ENCODE data around the gene MET. TPM values are rescaled to one million over a fixed set of nuclear protein-coding genes. Genes with fewer than 3 reads are reported as not detected.
"Not testable (repeated sequence)": the region's sequence is repeated elsewhere in the genome, so short reads cannot be mapped to it uniquely, and the experiment has no call there.

The MET gene
- total RNA-seq, 1 experiment from 2014 or later = 133 TPM

GRCh38 chr7:116697761-116698160 lies 25.8 kb downstream of the MET start:
- no peak for DNase-seq (ENCODE audit: low read depth)

DNA sequence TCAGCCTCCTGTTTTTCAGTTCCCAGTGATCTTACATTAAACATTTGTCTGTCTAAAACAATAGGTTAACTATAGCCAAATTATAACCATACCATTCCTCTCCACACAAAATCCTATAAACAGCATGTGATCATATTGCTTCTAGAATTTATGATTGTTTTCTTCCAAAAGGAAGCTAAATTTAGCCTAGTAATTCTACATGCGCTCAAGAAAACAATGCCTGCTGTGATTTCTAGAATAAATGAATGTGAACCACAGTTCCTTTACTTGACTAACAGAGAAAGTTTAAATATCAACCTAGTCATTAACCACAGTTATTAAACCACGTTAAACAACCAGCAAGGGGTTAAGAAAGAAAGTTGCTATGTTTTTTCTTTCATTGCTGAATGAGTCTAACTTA lies 26.4 kb downstream of the MET start:
- DNase-seq (ENCODE audit: low read depth) = no peak

DNA sequence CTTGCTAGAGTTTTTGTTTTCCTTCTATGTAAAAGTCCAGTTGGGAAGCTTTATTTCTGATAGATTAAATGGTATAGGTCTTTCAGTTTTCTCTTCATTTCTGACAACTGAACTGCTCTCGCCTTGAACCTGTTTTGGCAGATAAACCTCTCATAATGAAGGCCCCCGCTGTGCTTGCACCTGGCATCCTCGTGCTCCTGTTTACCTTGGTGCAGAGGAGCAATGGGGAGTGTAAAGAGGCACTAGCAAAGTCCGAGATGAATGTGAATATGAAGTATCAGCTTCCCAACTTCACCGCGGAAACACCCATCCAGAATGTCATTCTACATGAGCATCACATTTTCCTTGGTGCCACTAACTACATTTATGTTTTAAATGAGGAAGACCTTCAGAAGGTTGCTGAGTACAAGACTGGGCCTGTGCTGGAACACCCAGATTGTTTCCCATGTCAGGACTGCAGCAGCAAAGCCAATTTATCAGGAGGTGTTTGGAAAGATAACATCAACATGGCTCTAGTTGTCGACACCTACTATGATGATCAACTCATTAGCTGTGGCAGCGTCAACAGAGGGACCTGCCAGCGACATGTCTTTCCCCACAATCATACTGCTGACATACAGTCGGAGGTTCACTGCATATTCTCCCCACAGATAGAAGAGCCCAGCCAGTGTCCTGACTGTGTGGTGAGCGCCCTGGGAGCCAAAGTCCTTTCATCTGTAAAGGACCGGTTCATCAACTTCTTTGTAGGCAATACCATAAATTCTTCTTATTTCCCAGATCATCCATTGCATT lies 27.1 kb downstream of the MET start:
- DNase-seq (ENCODE audit: low read depth) = no peak

- DNase-seq (ENCODE audit: low read depth) = no peak
These were observed 27.7 kb downstream of the MET start for GRCh38 chr7:116699722-116700120.

GRCh38 chr7:116702046-116702785 lies 30.2 kb downstream of the MET start:
- no peak for DNase-seq (ENCODE audit: low read depth)

DNA sequence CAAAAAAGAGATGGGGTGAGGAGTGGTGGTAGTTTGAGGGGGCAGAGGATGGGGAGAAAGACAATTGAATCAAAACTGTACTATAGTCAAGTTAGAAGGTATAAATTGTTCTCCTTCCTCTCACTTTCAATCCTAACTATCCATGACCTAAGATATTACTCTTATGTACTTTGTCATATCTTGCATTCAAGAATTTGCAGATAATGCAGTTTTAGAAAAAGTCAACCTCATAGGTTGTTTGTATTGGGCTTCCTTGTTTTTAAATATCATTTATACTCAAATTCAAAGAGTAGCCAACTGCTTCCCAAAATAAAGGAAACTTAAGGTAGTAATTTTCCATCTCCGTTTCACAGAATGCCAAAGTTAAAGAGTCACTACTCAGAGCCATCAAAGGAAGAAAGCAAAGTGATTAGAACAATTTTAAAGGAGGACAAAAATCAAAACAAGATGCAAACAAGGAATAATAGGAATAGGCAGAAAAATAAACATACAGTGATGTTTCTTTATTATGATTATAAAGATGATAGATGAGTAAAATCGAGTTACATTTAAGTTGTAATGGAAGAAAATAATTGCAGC lies 32.7 kb downstream of the MET start:
- DNase-seq (ENCODE audit: low read depth) = no peak

DNA sequence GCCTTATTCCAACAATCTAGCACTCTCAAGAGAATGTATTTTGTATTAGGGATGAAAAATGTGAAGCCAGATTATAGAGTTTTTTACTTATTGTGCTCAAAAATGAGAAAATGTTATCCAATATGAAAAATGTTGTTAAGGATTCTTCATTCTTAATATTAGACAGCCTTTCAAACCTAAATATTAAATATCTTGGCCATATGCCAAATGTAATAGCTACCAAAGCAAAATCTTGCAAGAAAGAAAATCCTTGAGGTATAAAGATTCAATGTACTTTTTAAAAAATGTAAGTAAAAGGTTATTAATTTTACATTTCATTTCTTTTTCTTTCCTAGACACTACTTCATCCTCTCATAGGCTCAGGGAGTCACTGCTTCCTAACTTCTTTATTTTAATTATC lies 33.4 kb downstream of the MET start:
- no peak for DNase-seq (ENCODE audit: low read depth)

- DNase-seq (ENCODE audit: low read depth) = peak; percentile 94
These were observed 34.7 kb downstream of the MET start for GRCh38 chr7:116706668-116707126.

GRCh38 chr7:116707289-116707688 lies 35.3 kb downstream of the MET start:
- no peak for DNase-seq (ENCODE audit: low read depth)

GRCh38 chr7:116708248-116708647 lies 36.3 kb downstream of the MET start:
- DNase-seq (ENCODE audit: low read depth) = no peak

GRCh38 chr7:116708861-116709260 lies 36.9 kb downstream of the MET start:
- no peak for DNase-seq (ENCODE audit: low read depth)

GRCh38 chr7:116709336-116709735 lies 37.3 kb downstream of the MET start:
- DNase-seq (ENCODE audit: low read depth) = no peak

GRCh38 chr7:116710764-116711452 lies 38.9 kb downstream of the MET start:
- no peak for DNase-seq (ENCODE audit: low read depth)

DNA sequence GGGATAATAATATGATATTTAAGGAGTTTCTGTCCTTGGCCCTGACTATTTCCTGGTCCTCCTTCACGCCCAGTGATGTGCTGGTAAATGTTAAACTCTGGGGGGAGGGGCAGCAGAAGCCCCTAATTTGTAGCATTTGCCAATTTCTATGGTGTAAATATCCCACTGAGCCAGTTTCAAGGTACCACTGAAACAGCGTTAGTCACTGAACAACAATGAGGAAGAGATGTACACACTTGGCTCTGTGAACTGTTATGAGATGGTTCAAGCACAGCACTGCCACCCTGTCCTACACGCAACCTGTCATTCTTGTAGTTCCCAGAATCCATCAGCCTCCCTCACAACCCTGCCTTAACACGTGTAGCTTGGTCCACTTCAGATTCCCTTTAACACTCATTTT lies 39.8 kb downstream of the MET start:
- DNase-seq (ENCODE audit: low read depth) = no peak

GRCh38 chr7:116713500-116713899 lies 41.5 kb downstream of the MET start:
- DNase-seq (ENCODE audit: low read depth) = no peak

DNA sequence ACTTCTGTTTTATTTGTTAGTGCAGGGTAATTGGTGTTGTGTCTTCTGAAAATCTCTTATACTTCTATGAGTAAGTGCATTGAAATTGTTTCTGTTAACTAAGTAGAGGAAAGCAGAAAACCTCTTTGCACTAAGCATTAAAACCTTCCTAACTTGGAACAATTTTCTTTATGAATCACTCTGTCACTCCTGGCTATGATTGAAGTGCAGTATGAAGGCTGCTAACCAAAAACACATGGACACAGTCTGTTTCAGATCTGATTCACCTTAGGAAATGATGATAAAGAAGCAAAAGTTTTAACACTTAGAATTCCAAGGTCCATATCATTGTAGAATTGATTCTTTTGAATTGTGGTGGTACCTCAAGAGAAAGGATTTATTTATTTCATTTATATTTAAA lies 41.9 kb downstream of the MET start:
- DNase-seq (ENCODE audit: low read depth) = peak; percentile 81

DNA sequence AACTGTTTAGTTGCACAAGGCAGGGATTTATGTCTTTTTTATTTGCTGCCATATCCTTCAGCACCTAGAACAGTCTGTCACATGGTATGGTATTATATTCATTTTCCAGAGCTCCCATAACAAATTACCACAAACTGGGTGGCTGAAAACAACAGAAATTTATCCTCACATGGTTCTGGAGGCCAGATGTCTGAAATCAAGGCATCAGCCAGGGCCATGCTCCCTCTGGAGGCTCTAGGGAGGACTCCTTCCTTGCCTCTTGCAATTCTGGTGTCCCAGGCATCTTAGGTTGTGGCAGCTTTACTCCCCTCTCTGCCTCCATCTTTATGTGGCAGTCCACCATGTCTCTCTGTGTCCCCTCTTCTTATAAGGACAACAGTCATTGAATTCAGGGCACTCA lies 43.1 kb downstream of the MET start:
- DNase-seq (ENCODE audit: low read depth) = peak; percentile 62

DNA sequence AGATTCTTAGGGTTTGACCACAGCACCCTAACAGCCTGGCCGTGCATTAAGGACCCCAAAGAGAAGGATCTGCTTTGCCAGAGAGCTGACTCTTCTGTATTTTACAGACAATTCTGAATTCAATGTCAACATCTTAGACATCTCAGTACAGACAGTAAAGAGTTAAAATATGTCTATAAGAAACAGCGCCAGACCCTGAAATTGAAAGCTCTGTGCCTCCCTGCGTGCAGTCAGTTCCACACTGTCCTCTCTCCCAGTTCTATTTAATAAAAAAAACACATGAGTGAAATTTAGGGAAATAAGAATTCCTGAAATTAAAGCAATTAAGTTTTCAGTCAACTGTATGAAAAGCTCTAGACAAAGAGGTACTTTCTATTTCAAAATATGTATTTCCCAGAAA lies 45.1 kb downstream of the MET start:
- no peak for DNase-seq (ENCODE audit: low read depth)

DNA sequence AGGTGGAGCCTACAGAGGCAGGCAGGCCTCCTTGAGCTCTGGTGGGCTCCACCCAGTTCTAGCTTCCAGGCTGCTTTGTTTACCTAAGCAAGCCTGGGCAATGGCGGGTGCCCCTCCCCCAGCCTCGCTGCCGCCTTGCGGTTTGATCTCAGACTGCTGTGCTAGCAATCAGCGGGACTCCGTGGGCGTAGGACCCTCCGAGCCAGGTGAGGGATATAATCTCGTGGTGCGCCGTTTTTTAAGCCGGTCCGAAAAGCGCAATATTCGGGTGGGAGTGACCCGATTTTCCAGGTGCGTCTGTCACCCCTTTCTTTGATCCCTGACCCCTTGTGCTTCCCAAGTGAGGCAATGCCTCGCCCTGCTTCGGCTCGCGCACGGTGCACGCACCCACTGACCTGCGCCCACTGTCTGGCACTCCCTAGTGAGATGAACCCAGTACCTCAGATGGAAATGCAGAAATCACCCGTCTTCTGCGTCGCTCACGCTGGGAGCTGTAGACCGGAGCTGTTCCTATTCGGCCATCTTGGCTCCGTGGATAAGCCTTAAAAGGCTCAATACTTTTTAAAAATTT lies 52.0 kb downstream of the MET start:
- not testable (repeated sequence) for DNase-seq (ENCODE audit: low read depth)

GRCh38 chr7:116724560-116725231 lies 52.7 kb downstream of the MET start:
- DNase-seq (ENCODE audit: low read depth) = no peak

GRCh38 chr7:116726149-116726548 lies 54.2 kb downstream of the MET start:
- no peak for DNase-seq (ENCODE audit: low read depth)

Measured in LHCN-M2 (cell line).